HG02763 (cell line): ENCODE results near the gene SP140.
"Not testable (repeated sequence)": the region's sequence is repeated elsewhere in the genome, so short reads cannot be mapped to it uniquely, and the experiment has no call there.

Experiments
- ATAC-seq: cut with Tn5 transposase; IDR thresholded peaks from one replicate; pipeline ENCODE4 v1.9.1; 2021; ENCODE audit warnings: mild to moderate bottlenecking, moderate library complexity; ENCODE audit not compliant: unreplicated experiment

The SP140 gene

GRCh38 chr2:230224458-230224857 is 1.1 kb upstream of the SP140 start:
- ATAC-seq = no peak

- peak; percentile 60 for ATAC-seq
These were observed 565 bp downstream of the SP140 start for GRCh38 chr2:230226051-230226551.

GRCh38 chr2:230227216-230227615 is 1.7 kb downstream of the SP140 start:
- ATAC-seq = no peak

GRCh38 chr2:230230087-230230486 is 4.6 kb downstream of the SP140 start:
- no peak for ATAC-seq

- ATAC-seq = no peak
These were observed 5.1 kb downstream of the SP140 start for GRCh38 chr2:230230496-230231200.

GRCh38 chr2:230231251-230231650 is 5.7 kb downstream of the SP140 start:
- ATAC-seq = no peak

GRCh38 chr2:230234122-230234722 is 8.7 kb downstream of the SP140 start:
- ATAC-seq = no peak

GRCh38 chr2:230234845-230235244 is 9.3 kb downstream of the SP140 start:
- ATAC-seq = peak; percentile 49

GRCh38 chr2:230244211-230244610 is 18.7 kb downstream of the SP140 start:
- ATAC-seq = no peak

- ATAC-seq = no peak
These were observed 20.7 kb downstream of the SP140 start for GRCh38 chr2:230246206-230246605.

GRCh38 chr2:230250231-230250630 is 24.7 kb downstream of the SP140 start:
- no peak for ATAC-seq

- ATAC-seq = no peak
These were observed 28.8 kb downstream of the SP140 start for GRCh38 chr2:230254152-230254881.

GRCh38 chr2:230256733-230257332 is 31.3 kb downstream of the SP140 start:
- ATAC-seq = no peak

GRCh38 chr2:230258483-230258882 is 32.9 kb downstream of the SP140 start:
- ATAC-seq = no peak

- no peak for ATAC-seq
These were observed 36.7 kb downstream of the SP140 start for GRCh38 chr2:230262246-230262645.

- not testable (repeated sequence) for ATAC-seq
These were observed 39.4 kb downstream of the SP140 start for GRCh38 chr2:230264945-230265344.

GRCh38 chr2:230266638-230267037 is 41.1 kb downstream of the SP140 start:
- ATAC-seq = no peak

- no peak for ATAC-seq
These were observed 41.5 kb downstream of the SP140 start for GRCh38 chr2:230267059-230267458.

- peak; percentile 50 for ATAC-seq
These were observed 42.0 kb downstream of the SP140 start for GRCh38 chr2:230267556-230267955.

- no peak for ATAC-seq
These were observed 43.2 kb downstream of the SP140 start for GRCh38 chr2:230268606-230269243.

- ATAC-seq = no peak
These were observed 44.2 kb downstream of the SP140 start for GRCh38 chr2:230269715-230270114.
